PC-3 (cell line): ENCODE measurements around the gene NMUR1. TPM values are rescaled to one million over a fixed set of nuclear protein-coding genes. Genes with fewer than 3 reads are reported as not detected.
"Not testable (repeated sequence)": the region's sequence is repeated elsewhere in the genome, so short reads cannot be mapped to it uniquely, and the experiment has no call there.

Experiments
- ATAC-seq: fragments of 200-7000 bp; cut with Tn5 transposase; 2 replicates; pipeline ENCODE4 v1.9.1; 2020; ENCODE audit warnings: mild to moderate bottlenecking, moderate library complexity
- BruUV-seq: library from RNA; stranded (reverse); fragments of 400-500 nt; replicated peaks from 2 replicates; lab custom pipeline; 2021; lab: Mats Ljungman, UMichigan
- CTCF ChIA-PET: fragments of 300-600 bp; sonication (Branson Sonifier 250); formaldehyde crosslinking; loops from one replicate; lab custom pipeline; 2022; ENCODE audit warnings: antibody characterized with exemption; lab: Charles Lee
- POLR2A ChIA-PET: fragments of 300-600 bp; sonication (Branson Sonifier 250); formaldehyde crosslinking; loops from one replicate; lab custom pipeline; 2022; ENCODE audit warnings: antibody characterized with exemption; ENCODE audit not compliant: unreplicated experiment; lab: Charles Lee
- DNase-seq: peaks from one replicate; pipeline ENCODE4 v3.0.0-alpha.2; 2015
- H2AFZ ChIP-seq: fragments of 300-600 bp; sonication (generic); 2 replicates; pipeline ENCODE4 v1.6.0; 2016; ENCODE audit warnings: antibody characterized with exemption, low read length
- H3F3A ChIP-seq: fragments of 300-600 bp; sonication (generic); one replicate; pipeline ENCODE4 v1.6.0; 2017; ENCODE audit warnings: antibody characterized with exemption, low read length, control low read depth, mild to moderate bottlenecking; ENCODE audit not compliant: unreplicated experiment
- H3K27ac ChIP-seq: fragments of 300-600 bp; sonication (generic); 2 replicates; pipeline ENCODE4 v1.5.1; 2016; ENCODE audit warnings: mild to moderate bottlenecking, low read length
- H3K27me3 ChIP-seq: fragments of 300-600 bp; sonication (generic); 2 replicates; pipeline ENCODE4 v1.6.1; 2016; ENCODE audit warnings: low read length, mixed read lengths
- H3K36me3 ChIP-seq: fragments of 300-600 bp; sonication (generic); 2 replicates; pipeline ENCODE4 v1.6.1; 2016; ENCODE audit warnings: low read depth, mixed run types, low read length, mixed read lengths
- H3K4me1 ChIP-seq: fragments of 300-600 bp; sonication (generic); 2 replicates; pipeline ENCODE4 v1.5.1; 2016; ENCODE audit warnings: low read length; ENCODE audit not compliant: insufficient read depth
- H3K4me2 ChIP-seq: fragments of 300-600 bp; sonication (generic); 2 replicates; pipeline ENCODE4 v1.6.0; 2016; ENCODE audit warnings: low read length
- H3K4me3 ChIP-seq: fragments of 300-600 bp; sonication (generic); 2 replicates; pipeline ENCODE4 v1.5.1; 2016; ENCODE audit warnings: mild to moderate bottlenecking, low read length, mixed read lengths
- H3K79me2 ChIP-seq: fragments of 300-600 bp; sonication (generic); 2 replicates; pipeline ENCODE4 v1.6.1; 2017; ENCODE audit warnings: low read length, mixed read lengths
- H3K9ac ChIP-seq: fragments of 300-600 bp; sonication (generic); 2 replicates; pipeline ENCODE4 v1.6.0; 2016; ENCODE audit warnings: mild to moderate bottlenecking, low read length
- H3K9me2 ChIP-seq: fragments of 300-600 bp; sonication (generic); replicated peaks from 2 replicates; pipeline ENCODE4 v1.6.1; 2016; ENCODE audit warnings: mixed run types, low read length, mixed read lengths
- H3K9me3 ChIP-seq: fragments of 300-600 bp; sonication (generic); 2 replicates; pipeline ENCODE4 v1.6.1; 2016; ENCODE audit warnings: low read length, mixed read lengths
- H4K20me1 ChIP-seq: fragments of 300-600 bp; sonication (generic); 2 replicates; pipeline ENCODE4 v1.6.1; 2016; ENCODE audit warnings: low read length, mixed read lengths
- EZH2 ChIP-seq: fragments of 300-600 bp; sonication (generic); IDR thresholded peaks from one replicate; pipeline ENCODE4 v1.6.1; 2017; ENCODE audit warnings: antibody characterized with exemption, mild to moderate bottlenecking, low read length; ENCODE audit not compliant: unreplicated experiment
- EZH2phosphoT487 ChIP-seq: fragments of 300-600 bp; sonication (generic); IDR thresholded peaks from 2 replicates; pipeline ENCODE4 v1.6.1; 2018; ENCODE audit warnings: mild to moderate bottlenecking, antibody characterized with exemption, low read length, borderline replicate concordance
- intact Hi-C: fragments of 100-400 bp; cut with micrococcal nuclease; formaldehyde crosslinking; loops from 2 replicates; pipeline ENCODE4 v1.9.0; 2023
- total RNA-seq: library from RNA; depleted of rRNA; stranded (reverse); fragments of >200 nt; gene quantifications from 2 replicates; pipeline ENCODE4 v1.2.3, GENCODE V29; 2014
- TF ChIP-seq, protein P1 (sequence below): fragments of 300-600 bp; sonication (generic); conservative IDR thresholded peaks from 2 replicates; pipeline ENCODE4 v1.5.1; 2017; ENCODE audit warnings: antibody characterized with exemption, low read depth, mild to moderate bottlenecking, low read length

Gene NMUR1
- total RNA-seq, 1 experiment from 2014 or later, result not detected

DNA sequence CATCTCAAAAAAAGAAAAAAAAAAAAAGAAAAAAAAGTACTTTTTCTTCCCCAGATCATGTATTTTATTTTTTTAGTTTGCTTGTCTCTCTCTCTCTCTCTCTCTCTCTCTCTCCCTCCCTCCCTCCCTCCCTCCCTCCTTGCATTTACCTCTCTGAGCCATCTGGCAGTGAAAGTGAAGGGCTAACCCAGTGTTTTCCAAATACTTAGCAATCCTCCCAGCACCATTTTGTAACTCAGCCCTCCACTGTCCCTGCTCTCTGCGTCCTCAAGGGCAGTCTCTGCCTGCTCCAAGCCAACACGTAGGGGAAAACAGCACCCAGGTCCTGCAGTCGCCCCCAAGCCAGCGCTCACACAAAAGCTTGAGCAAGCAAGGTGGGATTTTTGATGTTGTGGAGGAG lies 42.9 kb upstream of the NMUR1 start:
- no peaks in the 10 kb centered on the region for H3K27me3 ChIP-seq
- no peaks in the 10 kb centered on the region for H3K4me1 ChIP-seq
- no peaks in the 10 kb centered on the region for H3K9me3 ChIP-seq
- no peak overlapping the region for H3K4me3 ChIP-seq
- BruUV-seq, result no TSS peak
- no peak overlapping the region for H3K9ac ChIP-seq
- TF ChIP-seq EZH2phosphoT487 (no peak), EZH2 (no peak)
- TF ChIP-seq, protein P1, sequence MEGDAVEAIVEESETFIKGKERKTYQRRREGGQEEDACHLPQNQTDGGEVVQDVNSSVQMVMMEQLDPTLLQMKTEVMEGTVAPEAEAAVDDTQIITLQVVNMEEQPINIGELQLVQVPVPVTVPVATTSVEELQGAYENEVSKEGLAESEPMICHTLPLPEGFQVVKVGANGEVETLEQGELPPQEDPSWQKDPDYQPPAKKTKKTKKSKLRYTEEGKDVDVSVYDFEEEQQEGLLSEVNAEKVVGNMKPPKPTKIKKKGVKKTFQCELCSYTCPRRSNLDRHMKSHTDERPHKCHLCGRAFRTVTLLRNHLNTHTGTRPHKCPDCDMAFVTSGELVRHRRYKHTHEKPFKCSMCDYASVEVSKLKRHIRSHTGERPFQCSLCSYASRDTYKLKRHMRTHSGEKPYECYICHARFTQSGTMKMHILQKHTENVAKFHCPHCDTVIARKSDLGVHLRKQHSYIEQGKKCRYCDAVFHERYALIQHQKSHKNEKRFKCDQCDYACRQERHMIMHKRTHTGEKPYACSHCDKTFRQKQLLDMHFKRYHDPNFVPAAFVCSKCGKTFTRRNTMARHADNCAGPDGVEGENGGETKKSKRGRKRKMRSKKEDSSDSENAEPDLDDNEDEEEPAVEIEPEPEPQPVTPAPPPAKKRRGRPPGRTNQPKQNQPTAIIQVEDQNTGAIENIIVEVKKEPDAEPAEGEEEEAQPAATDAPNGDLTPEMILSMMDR, result no peak
- intact Hi-C loops, result no loop called here
- no peak overlapping the region for H2AFZ ChIP-seq
- ChIA-PET POLR2A (no interaction called here), CTCF (no interaction called here)
- H4K20me1 ChIP-seq, result no peaks in the 10 kb centered on the region
- H3F3A ChIP-seq, result no peaks in the 10 kb centered on the region
- no peak for ATAC-seq
- H3K4me2 ChIP-seq, result no peak overlapping the region
- no peak for DNase-seq
- no peak overlapping the region for H3K27ac ChIP-seq
- H3K79me2 ChIP-seq, result no peaks in the 10 kb centered on the region
- no peaks in the 10 kb centered on the region for H3K36me3 ChIP-seq
- H3K9me2 ChIP-seq, result no peaks in the 10 kb centered on the region

DNA sequence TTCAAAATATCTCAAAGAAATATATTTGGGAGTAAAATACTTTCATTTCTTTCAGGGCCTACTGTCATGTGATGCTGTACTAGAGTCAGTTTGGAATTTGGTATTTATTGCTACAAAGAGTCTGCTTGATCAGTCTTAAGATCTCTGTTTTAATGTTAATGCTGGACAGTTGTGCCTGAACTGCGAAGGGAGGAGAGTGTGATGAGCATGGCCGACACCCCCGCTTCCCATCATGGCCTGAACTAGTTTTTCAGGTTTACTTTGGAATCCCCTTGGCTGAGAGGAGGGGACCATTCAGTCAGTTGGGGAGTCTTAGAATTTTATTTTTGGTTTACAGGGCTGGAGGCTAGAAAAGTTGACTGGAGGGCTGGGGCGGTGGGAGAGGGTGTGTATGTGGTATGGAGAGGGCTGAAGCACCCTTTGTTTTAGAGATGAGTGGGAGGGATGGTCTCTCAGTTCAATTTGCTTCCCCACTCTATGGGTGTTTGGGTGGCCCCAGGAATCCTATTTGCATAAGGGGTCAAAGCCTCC lies 41.5 kb upstream of the NMUR1 start:
- Histone ChIP-seq H3K4me1 (no peaks in the 10 kb centered on the region), H3K27ac (no peak overlapping the region), H3K4me3 (no peak overlapping the region), H3K9ac (no peak overlapping the region), H4K20me1 (no peaks in the 10 kb centered on the region), H3K4me2 (no peak overlapping the region), H3F3A (no peaks in the 10 kb centered on the region), H3K9me2 (no peaks in the 10 kb centered on the region), H3K36me3 (no peaks in the 10 kb centered on the region), H3K27me3 (no peaks in the 10 kb centered on the region), H2AFZ (no peak overlapping the region), H3K79me2 (no peaks in the 10 kb centered on the region), H3K9me3 (no peaks in the 10 kb centered on the region)
- ATAC-seq (no peak), DNase-seq (no peak)
- BruUV-seq, result no TSS peak
- no peak for TF ChIP-seq EZH2phosphoT487
- TF ChIP-seq EZH2, result no peak
- ChIA-PET POLR2A (no interaction called here), CTCF (interaction anchor here (0.6 kb wide), 1 partner anchor 16 kb away, joined by 4 read pairs; no protein-coding TSS in a partner anchor)
- intact Hi-C loops, result no loop called here

DNA sequence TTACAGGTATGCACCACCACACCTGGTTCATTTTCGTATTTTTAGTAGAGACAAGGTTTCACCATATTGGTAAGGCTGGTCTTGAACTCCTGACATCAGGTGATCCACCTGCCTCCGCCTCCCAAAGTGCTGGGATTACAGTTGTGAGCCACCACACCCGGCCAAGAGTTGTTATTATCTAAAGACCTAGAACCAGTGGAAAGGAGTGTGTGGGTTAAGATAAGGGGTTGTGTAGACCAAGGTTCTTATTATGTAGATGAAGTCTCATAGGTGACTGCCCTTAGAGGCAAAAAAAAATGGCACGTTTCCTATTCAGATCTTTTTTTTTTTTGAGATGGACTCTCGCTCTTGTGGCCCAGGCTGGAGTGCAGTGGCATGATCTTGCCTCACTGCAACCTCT lies 40.7 kb upstream of the NMUR1 start:
- H4K20me1 ChIP-seq, H3K36me3 ChIP-seq, H3K9ac ChIP-seq, H3K9me3 ChIP-seq, H3K4me2 ChIP-seq, intact Hi-C loops, H3F3A ChIP-seq, H3K27ac ChIP-seq, DNase-seq, POLR2A ChIA-PET, CTCF ChIA-PET, H2AFZ ChIP-seq, H3K4me1 ChIP-seq, H3K79me2 ChIP-seq, BruUV-seq, H3K9me2 ChIP-seq, ATAC-seq, H3K4me3 ChIP-seq, H3K27me3 ChIP-seq: not testable (repeated sequence)
